H1 (cell line): Measurements from ENCODE around the gene WDR91. TPM values are rescaled to one million over a fixed set of nuclear protein-coding genes. Genes with fewer than 3 reads are reported as not detected.

Source experiments
- CTCF ChIA-PET: fragments of 300-600 bp; sonication (Branson Sonifier 250); formaldehyde crosslinking; loops from one replicate; lab custom pipeline; 2021; ENCODE audit not compliant: partially characterized antibody; lab: Charles Lee
- POLR2A ChIA-PET: fragments of 300-600 bp; sonication (Branson Sonifier 250); formaldehyde crosslinking; loops from one replicate; lab custom pipeline; 2021; ENCODE audit warnings: inconsistent platforms; ENCODE audit not compliant: partially characterized antibody; lab: Charles Lee
- DNase-seq, 2 experiments: peaks; one replicate each; pipeline versions ENCODE4 v3.0.0 to v3.0.0-alpha.2; 2010 to 2022; ENCODE audit warnings: low spot score in 2 of 2, low read depth in 1 of 2, mixed read lengths in 1 of 2
- FAIRE-seq: peaks from 2 replicates; lab custom pipeline; 2011; peaks lifted over from hg19 to GRCh38; lab: Jason Lieb, UNC
- H2AFZ ChIP-seq: 2 replicates; pipeline ENCODE4 v1.8.1; 2012; ENCODE audit warnings: low read length, inconsistent platforms
- H2AK5ac ChIP-seq: 2 replicates; pipeline ENCODE4 v1.6.1; 2013; ENCODE audit warnings: low read depth, low read length
- H2BK120ac ChIP-seq: replicated peaks from 2 replicates; pipeline ENCODE3; 2013; ENCODE audit warnings: low read depth, low read length, inconsistent platforms
- H2BK12ac ChIP-seq: 2 replicates; pipeline ENCODE4 v1.6.1; 2013; ENCODE audit warnings: low read depth, low read length
- H2BK15ac ChIP-seq: 2 replicates; pipeline ENCODE4 v1.6.1; 2013; ENCODE audit warnings: low read length
- H2BK20ac ChIP-seq: 2 replicates; pipeline ENCODE4 v1.6.1; 2013; ENCODE audit warnings: low read length
- H2BK5ac ChIP-seq: 2 replicates; pipeline ENCODE4 v1.6.1; 2013; ENCODE audit warnings: low read depth, low read length
- H3K14ac ChIP-seq: 2 replicates; pipeline ENCODE4 v1.6.1; 2013; ENCODE audit warnings: inconsistent platforms; ENCODE audit not compliant: insufficient read length
- H3K18ac ChIP-seq: 2 replicates; pipeline ENCODE4 v1.6.1; 2013; ENCODE audit warnings: low read length; ENCODE audit errors: extremely low read depth
- H3K23ac ChIP-seq: 2 replicates; pipeline ENCODE4 v1.6.1; 2013; ENCODE audit warnings: inconsistent platforms; ENCODE audit not compliant: insufficient read length
- H3K23me2 ChIP-seq: 2 replicates; pipeline ENCODE4 v1.6.1; 2013; ENCODE audit warnings: low read depth, low read length
- H3K27ac ChIP-seq: 2 replicates; pipeline ENCODE4 v1.6.1; 2011; ENCODE audit warnings: low read depth, low read length, inconsistent platforms
- H3K27me3 ChIP-seq, 4 experiments: replicated peaks in 1 of 4; 1 replicate in 1 of 4; 2 replicates in 3 of 4; pipeline versions ENCODE4 v1.6.1 to v1.8.1; 2011 to 2013; ENCODE audit warnings: low read length in 3 of 4, mild to moderate bottlenecking in 3 of 4, inconsistent platforms in 2 of 4, mixed read lengths in 2 of 4, moderate library complexity in 1 of 4; ENCODE audit not compliant: control insufficient read depth in 3 of 4, insufficient read depth in 3 of 4; ENCODE audit errors: extremely low read depth in 1 of 4
- H3K36me3 ChIP-seq, 4 experiments: 2 replicates each; pipeline versions ENCODE4 v1.6.1 to v1.8.1; 2011 to 2013; ENCODE audit warnings: mild to moderate bottlenecking in 4 of 4, low read length in 3 of 4, moderate library complexity in 2 of 4, control low read depth in 1 of 4, inconsistent platforms in 1 of 4; ENCODE audit not compliant: insufficient read depth in 4 of 4, control insufficient read depth in 2 of 4
- H3K4ac ChIP-seq: replicated peaks from 2 replicates; pipeline ENCODE3; 2013; ENCODE audit warnings: low read length, low read depth, mixed read lengths, inconsistent platforms; ENCODE audit not compliant: insufficient read length
- H3K4me1 ChIP-seq, 4 experiments: replicated peaks in 1 of 4; 1 replicate in 1 of 4; 2 replicates in 3 of 4; pipeline versions ENCODE4 v1.6.1 to v1.8.1; 2011 to 2013; ENCODE audit warnings: low read length in 3 of 4, inconsistent platforms in 2 of 4, mixed read lengths in 1 of 4; ENCODE audit not compliant: insufficient read depth in 4 of 4, control insufficient read depth in 3 of 4
- H3K4me2 ChIP-seq, 2 experiments: 2 replicates each; pipeline versions ENCODE4 v1.6.1 to v1.8.1; 2011 to 2013; ENCODE audit warnings: low read depth in 2 of 2, low read length in 2 of 2, control low read depth in 1 of 2, inconsistent platforms in 1 of 2, mild to moderate bottlenecking in 1 of 2; ENCODE audit not compliant: insufficient read depth in 1 of 2
- H3K4me3 ChIP-seq, 4 experiments: fragments of 200-600, 300-600 bp in 1 of 4; sonication (generic), shearing (Covaris generic), sonication (Bioruptor Twin) in 1 of 4; 2 replicates each; pipeline versions ENCODE4 v1.5.1 to v1.8.1; 2011 to 2016; ENCODE audit warnings: low read length in 4 of 4, low read depth in 3 of 4, control low read depth in 2 of 4, inconsistent platforms in 2 of 4, mild to moderate bottlenecking in 2 of 4, mixed read lengths in 1 of 4, moderate library complexity in 1 of 4; ENCODE audit not compliant: insufficient read depth in 2 of 4; ENCODE audit errors: extremely low read depth in 1 of 4
- H3K56ac ChIP-seq: replicated peaks from 2 replicates; pipeline ENCODE3; 2013; ENCODE audit warnings: low read depth, mild to moderate bottlenecking, mixed read lengths, low read length, inconsistent platforms; ENCODE audit not compliant: insufficient read length
- H3K79me1 ChIP-seq: 2 replicates; pipeline ENCODE4 v1.6.1; 2013; ENCODE audit warnings: low read depth, low read length, control low read depth
- H3K79me2 ChIP-seq, 2 experiments: 2 replicates each; pipeline versions ENCODE4 v1.6.1 to v1.8.1; 2012 to 2013; ENCODE audit warnings: low read length in 2 of 2, mild to moderate bottlenecking in 2 of 2, inconsistent platforms in 1 of 2; ENCODE audit not compliant: insufficient read depth in 2 of 2, control insufficient read depth in 1 of 2
- H3K9ac ChIP-seq, 4 experiments: replicated peaks in 1 of 4; 1 replicate in 1 of 4; 2 replicates in 3 of 4; pipeline versions ENCODE4 v1.6.1 to v1.8.1; 2011 to 2013; ENCODE audit warnings: low read depth in 3 of 4, low read length in 3 of 4, control low read depth in 2 of 4, mild to moderate bottlenecking in 2 of 4, moderate library complexity in 2 of 4, inconsistent platforms in 1 of 4; ENCODE audit errors: extremely low read depth in 1 of 4
- H3K9me3 ChIP-seq, 2 experiments: 2 replicates each; pipeline versions ENCODE4 v1.6.1 to v1.8.1; 2012 to 2013; ENCODE audit warnings: mild to moderate bottlenecking in 2 of 2, moderate library complexity in 2 of 2, control low read depth in 1 of 2, inconsistent platforms in 1 of 2, low read depth in 1 of 2, low read length in 1 of 2, mixed read lengths in 1 of 2; ENCODE audit not compliant: insufficient read depth in 2 of 2
- H4K20me1 ChIP-seq, 2 experiments: replicated peaks in 1 of 2; 2 replicates each; pipeline versions ENCODE3 to v1.8.1; 2011 to 2013; ENCODE audit warnings: inconsistent platforms in 2 of 2, low read length in 2 of 2, mild to moderate bottlenecking in 1 of 2; ENCODE audit not compliant: insufficient read depth in 2 of 2, control insufficient read depth in 1 of 2
- H4K5ac ChIP-seq: 2 replicates; pipeline ENCODE4 v1.6.1; 2013; ENCODE audit warnings: low read length, low read depth, mixed read lengths, inconsistent platforms; ENCODE audit not compliant: insufficient read length
- H4K8ac ChIP-seq: 2 replicates; pipeline ENCODE4 v1.8.0; 2013; ENCODE audit warnings: mild to moderate bottlenecking, moderate library complexity, low read length, inconsistent platforms; ENCODE audit not compliant: insufficient read depth; ENCODE audit errors: extremely low read depth
- H4K91ac ChIP-seq: replicated peaks from 2 replicates; pipeline ENCODE3; 2013; ENCODE audit warnings: low read length, mixed read lengths, inconsistent platforms; ENCODE audit not compliant: insufficient read length
- CREB1 ChIP-seq: IDR thresholded peaks from 2 replicates; pipeline ENCODE4 v1.6.1; 2012; ENCODE audit warnings: inconsistent platforms
- SAP30 ChIP-seq: fragments of 300-600 bp; sonication (generic); IDR thresholded peaks from 2 replicates; pipeline ENCODE4 v1.7.1; 2012; ENCODE audit warnings: low read length, moderate library complexity, mild to moderate bottlenecking, inconsistent platforms; ENCODE audit not compliant: insufficient read depth, insufficient replicate concordance
- SP4 ChIP-seq: IDR thresholded peaks from 2 replicates; pipeline ENCODE4 v1.6.1; 2012; ENCODE audit warnings: low read length, inconsistent platforms
- TBP ChIP-seq: IDR thresholded peaks from 2 replicates; pipeline ENCODE4 v1.6.1; 2011; ENCODE audit warnings: low read depth, low read length, improper control_type of control experiment
- WGBS, 2 experiments: shearing (Covaris generic) in 1 of 2; methylation state at CpG; one replicate each; pipeline versions ENCODE4 v1.1.6 to v1.1.7; 2013 to 2015; ENCODE audit warnings: low lambda C conversion rate in 2 of 2, mixed read lengths in 2 of 2, inconsistent platforms in 1 of 2, low coverage in 1 of 2, missing lambda C conversion rate in 1 of 2; ENCODE audit not compliant: insufficient replicate concordance in 2 of 2, insufficient coverage in 1 of 2, insufficient read length in 1 of 2; ENCODE audit errors: extremely low coverage in 1 of 2, missing lambda C conversion rate in 1 of 2; 5-methylcytosine and 5-hydroxymethylcytosine counted together
- polyA plus RNA-seq, 7 experiments: library from polyadenylated mRNA; depleted of rRNA in 3 of 7; stranded (reverse) in 5 of 7; unstranded in 2 of 7; fragments of >200 nt in 5 of 7; fragments of 200-250 nt in 2 of 7; gene quantifications; 1 replicate in 5 of 7; 2 replicates in 1 of 7; 4 replicates in 1 of 7; pipeline versions ENCODE4 v1.2.1 to v1.2.3, GENCODE V29; 2011 to 2013; ENCODE audit warnings: missing spikeins in 2 of 7, mixed read lengths in 2 of 7
- total RNA-seq: library from RNA; stranded (reverse); fragmentation: NEBNext Ultra II Directional; extraction: Animal tissue kit (Norgen Biotek cat#: 25700); gene quantifications from 2 replicates; pipeline ENCODE4 v1.2.1, GENCODE V29; 2021

The WDR91 gene
- total and polyA plus RNA-seq, 2 of the 8 experiments (the other 6 are each of a cell fraction or from before 2014, with no cell fraction given) = 8.2 to 14.7 TPM

- H3K4me2 ChIP-seq = no peak overlapping the region
- H2BK12ac ChIP-seq = no peak overlapping the region
- no peak overlapping the region for H3K18ac ChIP-seq
- H3K14ac ChIP-seq = no peak overlapping the region
- H3K4me1 ChIP-seq = 0 out of 7 replicates have a peak, but pooled peaks cover 0 to 2% (median 0%) of the 10 kb centered on the region in 4 experiments
- no peak overlapping the region for H2AK5ac ChIP-seq
- no peak overlapping the region for H4K8ac ChIP-seq
- POLR2A ChIA-PET = interaction anchor here (5.7 kb wide), 1 partner anchor 13 kb away, joined by 32 read pairs; the partner anchor contains the start of gene CYREN
- no peak overlapping the region for H3K23ac ChIP-seq
- H3K27me3 ChIP-seq = no peaks in the 10 kb centered on the region
- H3K4ac ChIP-seq = no peak overlapping the region
- no peak overlapping the region for H2BK15ac ChIP-seq
- peaks cover 14 to 20% of the 10 kb centered on the region in 2 experiments; a peak in 3 of 4 replicates for H3K9me3 ChIP-seq
- no peak overlapping the region for H2AFZ ChIP-seq
- H2BK5ac ChIP-seq = no peak overlapping the region
- no peak overlapping the region for H2BK120ac ChIP-seq
- H3K4me3 ChIP-seq = no peak overlapping the region
- no peak overlapping the region for H3K9ac ChIP-seq
- no peak overlapping the region for H2BK20ac ChIP-seq
- TF ChIP-seq SAP30 = no peak
- TF ChIP-seq SP4 = no peak
- TF ChIP-seq CREB1 = no peak
- TF ChIP-seq TBP = no peak
- no peaks in the 10 kb centered on the region for H3K79me2 ChIP-seq
- no peak overlapping the region for H3K56ac ChIP-seq
- H3K23me2 ChIP-seq = no peaks in the 10 kb centered on the region
- H3K79me1 ChIP-seq = no peaks in the 10 kb centered on the region; the same call in 1 of the 2 replicates
- no peaks in the 10 kb centered on the region for H4K20me1 ChIP-seq
- 86% methylated on average over 1 of the region's 1 CpG; no CpG with 5 or more reads in 1 of the 2 experiments for WGBS, 2 experiments
- DNase-seq (no peak), FAIRE-seq (no peak)
- H4K91ac ChIP-seq = no peak overlapping the region
- no peaks in the 10 kb centered on the region; a peak in 1 of 8 replicates for H3K36me3 ChIP-seq
- H4K5ac ChIP-seq = no peak overlapping the region
- no peak overlapping the region for H3K27ac ChIP-seq
- CTCF ChIA-PET = interaction anchor here (0.5 to 3.5 kb wide), 3 partner anchors 13 to 673 kb away, joined by 3 to 12 read pairs (median 4); no protein-coding TSS in a partner anchor
These were observed 55.0 kb downstream of the WDR91 start for GRCh38 chr7:135156290-135156689.
